ENCODE results near the gene AUNIP. TPM values are rescaled to one million over a fixed set of nuclear protein-coding genes. Genes with fewer than 3 reads are reported as not detected.

AUNIP gene
- total and polyA plus RNA-seq, 2 of the 8 experiments (the other 6 are each of a cell fraction or from before 2014, with no cell fraction given): 18.6 to 23.2 TPM

DNA sequence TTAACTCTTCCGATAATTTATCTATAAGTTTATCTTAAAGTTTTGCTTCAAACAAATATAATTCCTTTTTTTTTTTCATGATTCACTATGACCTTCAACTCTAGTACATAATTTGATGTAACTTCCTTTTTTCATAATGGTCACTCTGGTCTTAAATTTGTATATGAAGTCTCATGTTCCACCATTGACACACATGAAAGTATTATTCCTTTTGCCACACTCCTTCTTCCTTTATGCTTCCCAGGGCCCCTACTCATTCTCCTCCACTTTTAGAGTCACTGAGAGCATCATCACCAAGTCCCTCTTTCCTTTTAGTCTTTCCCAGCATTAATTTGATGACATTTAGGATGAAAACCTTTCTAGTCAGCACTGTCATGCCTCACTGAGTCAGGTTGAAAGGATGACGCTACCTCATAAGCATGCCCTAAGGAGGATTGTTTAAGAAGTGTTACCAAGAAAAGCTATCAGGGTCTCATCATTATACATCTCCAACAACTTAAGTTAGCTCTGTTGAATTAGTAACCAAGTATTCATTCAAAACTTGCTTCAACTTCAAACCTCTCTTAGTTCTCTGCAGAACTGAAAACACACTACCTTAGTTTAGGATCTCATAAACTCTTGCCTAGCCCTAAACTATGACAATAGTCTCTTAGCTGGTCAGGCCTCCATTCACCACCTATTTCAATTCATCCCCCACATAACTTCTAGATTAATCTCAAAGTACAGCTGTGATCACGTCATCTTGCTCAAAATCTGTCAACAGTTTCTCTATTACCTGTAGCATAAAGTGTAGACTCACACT, 14.5 kb downstream of the AUNIP start:
- peaks cover 3% of the 10 kb centered on the region for H3K79me1 ChIP-seq (ENCODE audit: low read depth, low read length)
- FAIRE-seq: no peak
- H3K23me2 ChIP-seq (ENCODE audit: low read depth, low read length): no peaks in the 10 kb centered on the region
- ChIA-PET POLR2A (ENCODE audit: partially characterized antibody) (interaction anchor here (0.5 to 2.7 kb wide), 6 partner anchors 11 to 100 kb away, joined by 3 to 11 read pairs (median 6); partner anchors contain the start of gene MTFR1L), CTCF (ENCODE audit: partially characterized antibody) (interaction anchor here (0.6 to 1.9 kb wide), 8 partner anchors 10 to 431 kb away, joined by 3 to 7 read pairs (median 3); no protein-coding TSS in a partner anchor)
- H3K27ac ChIP-seq (ENCODE audit: low read depth, low read length): no peak overlapping the region
- no peak for DNase-seq (ENCODE audit: low read depth in 1 of 2, low spot score in 2 of 2)
- H3K4ac ChIP-seq (replicated peaks; ENCODE audit: insufficient read length, low read depth, low read length): no peak overlapping the region
- H3K9me3 ChIP-seq (ENCODE audit: insufficient read depth in 2 of 2, low read depth in 1 of 2, low read length in 1 of 2): no peaks in the 10 kb centered on the region
- no peaks in the 10 kb centered on the region for H3K36me3 ChIP-seq (ENCODE audit: control insufficient read depth in 2 of 4, insufficient read depth in 4 of 4, low read length in 3 of 4)
- peaks cover 0 to 75% of the 10 kb centered on the region in 2 experiments; a peak in 3 of 4 replicates for H3K79me2 ChIP-seq (ENCODE audit: control insufficient read depth in 1 of 2, insufficient read depth in 2 of 2, low read length in 2 of 2)
- H2BK15ac ChIP-seq (ENCODE audit: low read length): no peak overlapping the region
- no peak overlapping the region for H2BK120ac ChIP-seq (replicated peaks; ENCODE audit: low read depth, low read length)
- H3K56ac ChIP-seq (replicated peaks; ENCODE audit: insufficient read length, low read depth, low read length): no peak overlapping the region
- no peaks in the 10 kb centered on the region for H3K27me3 ChIP-seq (replicated peaks in 1 of 4; ENCODE audit: control insufficient read depth in 3 of 4, extremely low read depth in 1 of 4, insufficient read depth in 3 of 4, low read length in 3 of 4)
- no peak overlapping the region for H3K4me2 ChIP-seq (ENCODE audit: insufficient read depth in 1 of 2, low read depth in 2 of 2, low read length in 2 of 2)
- H3K9ac ChIP-seq (replicated peaks in 1 of 4; ENCODE audit: extremely low read depth in 1 of 4, low read depth in 3 of 4, low read length in 3 of 4): no peak overlapping the region
- whole genome bisulfite sequencing, 2 experiments (ENCODE audit: extremely low coverage in 1 of 2, insufficient coverage in 1 of 2, insufficient read length in 1 of 2, insufficient replicate concordance in 2 of 2, low coverage in 1 of 2, low lambda C conversion rate in 2 of 2, missing lambda C conversion rate in 1 of 2): 94 to 100% methylated on average over 1 to 3 of the region's 3 CpGs
- no peak overlapping the region for H4K5ac ChIP-seq (ENCODE audit: insufficient read length, low read depth, low read length)
- H4K20me1 ChIP-seq (replicated peaks in 1 of 2; ENCODE audit: control insufficient read depth in 1 of 2, insufficient read depth in 2 of 2, low read length in 2 of 2): peaks cover 0 to 4% of the 10 kb centered on the region in 2 experiments
- H3K4me1 ChIP-seq (replicated peaks in 1 of 4; ENCODE audit: control insufficient read depth in 3 of 4, insufficient read depth in 4 of 4, low read length in 3 of 4): peaks cover 0 to 3% (median under 1%) of the 10 kb centered on the region in 4 experiments; a peak in 2 of 7 replicates
- H3K18ac ChIP-seq (ENCODE audit: extremely low read depth, low read length): no peak overlapping the region
- H2BK12ac ChIP-seq (ENCODE audit: low read depth, low read length): no peak overlapping the region
- no peak overlapping the region for H2AK5ac ChIP-seq (ENCODE audit: low read depth, low read length)
- H3K4me3 ChIP-seq (ENCODE audit: extremely low read depth in 1 of 4, insufficient read depth in 2 of 4, low read depth in 3 of 4, low read length in 4 of 4): no peak overlapping the region
- H3K23ac ChIP-seq (ENCODE audit: insufficient read length): no peak overlapping the region
- H3K14ac ChIP-seq (ENCODE audit: insufficient read length): no peak overlapping the region
- H2BK20ac ChIP-seq (ENCODE audit: low read length): no peak overlapping the region
- no peak overlapping the region for H4K8ac ChIP-seq (ENCODE audit: extremely low read depth, insufficient read depth, low read length)
- no peak overlapping the region for H4K91ac ChIP-seq (replicated peaks; ENCODE audit: insufficient read length, low read length)
- H2AFZ ChIP-seq (ENCODE audit: low read length): no peak overlapping the region
- no peak overlapping the region for H2BK5ac ChIP-seq (ENCODE audit: low read depth, low read length)
- TF ChIP-seq ASH2L (IDR thresholded peaks at IDR 0.05; ENCODE audit: low read length): no peak
- TF ChIP-seq JUND (IDR thresholded peaks at IDR 0.05; ENCODE audit: low read length): no peak
- TF ChIP-seq HDAC6 (IDR thresholded peaks at IDR 0.05; ENCODE audit: low read depth, low read length): no peak
- TF ChIP-seq, protein P1, sequence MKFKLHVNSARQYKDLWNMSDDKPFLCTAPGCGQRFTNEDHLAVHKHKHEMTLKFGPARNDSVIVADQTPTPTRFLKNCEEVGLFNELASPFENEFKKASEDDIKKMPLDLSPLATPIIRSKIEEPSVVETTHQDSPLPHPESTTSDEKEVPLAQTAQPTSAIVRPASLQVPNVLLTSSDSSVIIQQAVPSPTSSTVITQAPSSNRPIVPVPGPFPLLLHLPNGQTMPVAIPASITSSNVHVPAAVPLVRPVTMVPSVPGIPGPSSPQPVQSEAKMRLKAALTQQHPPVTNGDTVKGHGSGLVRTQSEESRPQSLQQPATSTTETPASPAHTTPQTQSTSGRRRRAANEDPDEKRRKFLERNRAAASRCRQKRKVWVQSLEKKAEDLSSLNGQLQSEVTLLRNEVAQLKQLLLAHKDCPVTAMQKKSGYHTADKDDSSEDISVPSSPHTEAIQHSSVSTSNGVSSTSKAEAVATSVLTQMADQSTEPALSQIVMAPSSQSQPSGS (IDR thresholded peaks at IDR 0.05; ENCODE audit: low read length): no peak
- no peak for TF ChIP-seq RBBP5 (IDR thresholded peaks at IDR 0.05; ENCODE audit: borderline replicate concordance, low read depth, low read length)
- TF ChIP-seq CHD1 (IDR thresholded peaks at IDR 0.05; ENCODE audit: low read depth, low read length): no peak
- TF ChIP-seq SIRT6 (IDR thresholded peaks at IDR 0.05; ENCODE audit: low read length): no peak
- TF ChIP-seq SIX5 (IDR thresholded peaks at IDR 0.05; ENCODE audit: low read depth, low read length): no peak
- no peak for TF ChIP-seq RAD21 (IDR thresholded peaks at IDR 0.05 in 1 of 2, conservative IDR thresholded peaks at IDR 0.05 in 1 of 2; ENCODE audit: low read depth in 2 of 2, low read length in 2 of 2)
- TF ChIP-seq, protein P2, sequence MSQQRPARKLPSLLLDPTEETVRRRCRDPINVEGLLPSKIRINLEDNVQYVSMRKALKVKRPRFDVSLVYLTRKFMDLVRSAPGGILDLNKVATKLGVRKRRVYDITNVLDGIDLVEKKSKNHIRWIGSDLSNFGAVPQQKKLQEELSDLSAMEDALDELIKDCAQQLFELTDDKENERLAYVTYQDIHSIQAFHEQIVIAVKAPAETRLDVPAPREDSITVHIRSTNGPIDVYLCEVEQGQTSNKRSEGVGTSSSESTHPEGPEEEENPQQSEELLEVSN (IDR thresholded peaks at IDR 0.05): no peak

All from H1 (cell line).